ENCODE results near the gene CTDSP2. TPM values are rescaled to one million over a fixed set of nuclear protein-coding genes. Genes with fewer than 3 reads are reported as not detected.
"Not testable (repeated sequence)": the region's sequence is repeated elsewhere in the genome, so short reads cannot be mapped to it uniquely, and the experiment has no call there.

The CTDSP2 gene
- total RNA-seq, 2 donors from 2014 or later, result 68.5 to 113 TPM

DNA sequence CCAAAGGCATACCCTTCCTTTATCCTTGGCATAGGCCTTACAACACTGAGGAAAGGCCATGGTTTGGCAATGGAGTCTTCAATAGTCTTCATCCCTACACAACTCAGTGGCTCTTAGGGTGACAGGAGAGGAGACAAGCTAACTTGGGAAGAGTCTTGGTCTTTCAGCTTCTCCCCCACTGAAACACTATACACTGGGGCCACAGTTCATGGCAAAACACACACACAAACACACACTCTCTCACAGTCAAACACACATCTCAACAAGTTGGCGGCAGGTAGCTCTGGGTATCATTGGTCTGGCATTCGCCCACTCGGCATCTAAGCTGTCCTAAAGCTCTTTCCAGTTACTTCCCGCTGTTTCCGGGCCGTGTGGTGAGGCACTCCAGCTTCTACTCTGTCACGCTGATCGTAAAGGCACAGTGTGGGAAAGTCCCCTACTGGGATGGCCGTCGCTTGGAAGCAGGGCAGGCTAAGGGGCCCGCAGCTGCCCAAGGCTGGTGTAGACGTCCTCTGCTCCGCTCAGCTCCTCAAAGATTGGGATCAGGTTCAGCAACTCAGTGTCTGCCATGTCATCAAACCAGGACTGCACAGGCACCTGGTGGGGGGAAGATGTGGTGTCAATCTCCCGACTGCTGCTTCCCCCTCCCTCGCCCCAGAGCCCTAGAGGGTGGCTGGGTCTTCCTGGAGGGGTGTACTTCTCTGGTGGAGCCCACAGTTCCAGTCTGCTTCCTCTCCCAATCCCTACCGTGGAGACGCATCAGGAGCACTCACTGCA lies 23.2 kb downstream of the CTDSP2 start:
- H3K4me3 Mint-ChIP-seq, result no peak overlapping the region
- H3K9me3 Mint-ChIP-seq, result no peaks in the 10 kb centered on the region
- H3K27me3 Mint-ChIP-seq, result no peaks in the 10 kb centered on the region
- H3K27ac Mint-ChIP-seq, result peak overlapping the region; percentile 43
- peaks cover 5% of the 10 kb centered on the region for H3K4me1 Mint-ChIP-seq
- H3K36me3 Mint-ChIP-seq (ENCODE audit: low read depth), result peaks cover 89% of the 10 kb centered on the region
- ATAC-seq (replicated peaks), result peak; percentile 7

DNA sequence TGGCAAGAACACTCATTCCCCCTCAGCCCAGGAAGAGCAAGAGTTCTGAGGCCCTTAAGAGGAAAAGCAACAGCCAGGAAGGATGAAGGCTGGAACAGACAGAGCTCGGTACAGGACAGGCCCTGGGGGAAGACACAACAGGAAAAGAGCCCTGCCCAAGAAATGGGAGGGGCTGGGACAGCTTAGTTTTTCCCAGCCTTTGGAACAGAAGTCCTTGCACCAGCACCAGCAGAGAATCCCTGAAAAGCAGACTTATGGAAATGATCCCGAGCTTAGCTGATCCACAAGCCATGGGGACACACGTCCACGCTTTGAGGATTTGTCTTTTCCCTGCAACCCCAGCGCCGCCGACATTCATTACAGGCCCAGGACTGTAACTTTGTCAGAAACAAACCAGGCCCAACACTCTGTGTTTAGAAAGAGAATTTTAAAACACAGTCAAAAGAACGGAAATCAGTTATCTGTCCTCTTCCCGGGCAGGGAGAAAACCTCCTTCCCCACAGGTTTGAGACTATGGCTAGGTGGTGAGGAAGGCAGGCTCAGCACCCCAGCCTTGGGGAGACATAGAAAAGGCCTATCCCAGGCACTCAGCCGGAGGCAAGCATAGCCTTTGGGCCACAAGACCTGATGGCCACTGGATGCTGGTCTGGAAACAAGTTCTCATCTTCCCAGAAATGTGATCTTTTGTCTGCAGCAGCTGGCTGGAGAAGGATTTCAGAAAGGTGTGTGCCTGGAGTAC lies 24.0 kb downstream of the CTDSP2 start:
- no peaks in the 10 kb centered on the region for H3K9me3 Mint-ChIP-seq
- H3K27ac Mint-ChIP-seq, result no peak overlapping the region
- peaks cover 5% of the 10 kb centered on the region for H3K4me1 Mint-ChIP-seq
- H3K27me3 Mint-ChIP-seq, result no peaks in the 10 kb centered on the region
- no peak for ATAC-seq (replicated peaks)
- peaks cover 82% of the 10 kb centered on the region for H3K36me3 Mint-ChIP-seq (ENCODE audit: low read depth)
- no peak overlapping the region for H3K4me3 Mint-ChIP-seq

DNA sequence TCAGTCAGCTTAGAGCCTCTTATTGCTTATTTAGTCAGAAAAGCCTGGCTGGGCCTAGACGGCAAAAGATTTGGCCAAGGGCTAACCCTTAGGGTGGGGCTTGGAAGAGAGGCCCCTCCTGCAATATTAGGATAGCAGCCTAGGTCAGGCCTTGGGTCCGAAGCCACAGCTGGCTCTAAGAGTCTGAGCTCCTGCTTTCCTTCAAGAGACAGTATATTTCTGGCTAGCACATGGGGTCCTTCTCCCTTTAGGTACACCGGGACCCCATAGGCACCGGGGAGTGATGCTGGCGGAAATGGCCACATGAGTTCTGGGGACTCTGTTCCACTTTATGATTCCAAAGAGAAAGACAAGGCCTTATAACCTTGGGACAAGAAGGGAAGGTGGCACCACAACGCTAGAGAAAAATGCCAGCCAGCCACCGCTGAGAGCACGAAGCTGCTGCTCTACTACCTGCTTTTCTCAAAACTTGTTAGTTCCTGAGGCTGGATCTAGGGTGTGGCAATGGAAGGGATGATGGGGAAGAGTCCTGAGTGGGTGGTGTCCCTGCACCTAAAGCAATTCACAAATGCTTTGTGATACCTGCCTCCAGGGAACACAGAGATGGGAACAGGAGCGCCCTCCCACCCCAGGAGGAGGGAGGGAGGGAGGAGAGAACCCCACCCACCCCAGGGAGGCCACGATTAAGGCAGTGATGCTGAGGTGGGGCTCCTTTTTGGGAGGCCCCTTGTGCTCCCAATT lies 24.9 kb downstream of the CTDSP2 start:
- H3K4me1 Mint-ChIP-seq, result peaks cover 5% of the 10 kb centered on the region
- peak overlapping the region; percentile 36 for H3K27ac Mint-ChIP-seq
- no peaks in the 10 kb centered on the region for H3K9me3 Mint-ChIP-seq
- no peak overlapping the region for H3K4me3 Mint-ChIP-seq
- no peaks in the 10 kb centered on the region for H3K27me3 Mint-ChIP-seq
- no peak for ATAC-seq (replicated peaks)
- H3K36me3 Mint-ChIP-seq (ENCODE audit: low read depth), result peaks cover 73% of the 10 kb centered on the region

DNA sequence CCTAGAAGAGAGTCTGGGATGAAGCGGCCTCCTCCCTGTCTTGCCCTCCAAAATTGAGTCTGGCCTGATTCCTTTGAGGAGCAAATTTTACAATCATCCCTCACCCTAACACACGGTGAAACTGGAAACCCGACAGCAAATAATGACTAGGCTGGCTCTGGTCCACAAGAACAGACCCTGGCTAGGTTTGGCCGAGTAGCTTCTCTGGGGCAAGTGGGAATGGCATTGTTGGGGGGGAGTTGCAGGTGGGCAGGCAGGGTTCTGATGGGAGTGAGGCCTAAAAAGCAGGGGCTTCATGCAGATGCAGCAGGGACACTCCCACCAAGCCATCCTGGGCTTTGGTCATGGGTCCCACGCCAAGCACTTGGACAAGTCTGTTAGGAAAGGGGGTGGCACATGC lies 25.5 kb downstream of the CTDSP2 start:
- Mint-ChIP-seq H3K27ac (peak overlapping the region; percentile 36), H3K36me3 (ENCODE audit: low read depth) (peaks cover 66% of the 10 kb centered on the region)
- not testable (repeated sequence) for H3K4me3 Mint-ChIP-seq; H3K27me3 Mint-ChIP-seq; H3K9me3 Mint-ChIP-seq; ATAC-seq (replicated peaks); H3K4me1 Mint-ChIP-seq

DNA sequence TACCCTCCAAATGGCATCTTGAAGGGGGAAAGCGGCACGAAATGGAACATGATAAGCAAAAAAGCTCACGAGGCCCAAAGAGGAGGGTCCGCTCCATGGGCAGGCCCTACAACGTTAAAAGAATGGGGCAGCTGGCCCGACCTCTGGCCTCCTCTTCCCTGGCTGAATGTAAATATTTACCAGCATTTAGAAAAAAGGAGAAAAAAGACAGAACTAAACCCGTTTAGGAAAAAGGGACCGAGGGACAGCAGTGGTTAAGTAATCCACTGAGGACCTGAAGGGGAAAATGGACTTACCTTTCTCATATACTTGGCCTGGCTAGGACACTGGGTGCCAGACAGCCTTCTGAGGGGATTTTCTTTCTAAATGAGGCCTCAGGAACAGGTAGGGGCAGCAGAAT lies 26.4 kb downstream of the CTDSP2 start:
- H3K27ac Mint-ChIP-seq; H3K9me3 Mint-ChIP-seq; H3K27me3 Mint-ChIP-seq; H3K4me1 Mint-ChIP-seq; ATAC-seq (replicated peaks); H3K4me3 Mint-ChIP-seq: not testable (repeated sequence)
- peaks cover 57% of the 10 kb centered on the region for H3K36me3 Mint-ChIP-seq (ENCODE audit: low read depth)

DNA sequence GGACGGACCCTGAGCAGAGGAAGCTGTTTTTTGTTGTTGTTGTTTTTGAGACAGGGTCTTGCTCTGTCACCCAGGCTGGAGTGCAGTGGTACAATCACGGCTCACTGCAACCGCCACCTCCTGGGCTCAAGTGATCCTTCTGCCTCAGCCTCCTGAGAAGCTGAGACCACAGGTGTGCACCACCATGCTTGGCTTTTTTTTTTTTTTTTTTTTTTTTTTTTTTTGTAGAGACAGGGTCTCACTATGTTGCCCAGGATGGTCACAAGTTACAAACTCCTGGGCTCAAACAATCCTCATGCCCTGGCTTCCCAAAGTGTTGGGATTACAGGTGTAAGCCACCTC lies 28.6 kb downstream of the CTDSP2 start:
- not testable (repeated sequence) for H3K27ac Mint-ChIP-seq, H3K9me3 Mint-ChIP-seq, H3K27me3 Mint-ChIP-seq

DNA sequence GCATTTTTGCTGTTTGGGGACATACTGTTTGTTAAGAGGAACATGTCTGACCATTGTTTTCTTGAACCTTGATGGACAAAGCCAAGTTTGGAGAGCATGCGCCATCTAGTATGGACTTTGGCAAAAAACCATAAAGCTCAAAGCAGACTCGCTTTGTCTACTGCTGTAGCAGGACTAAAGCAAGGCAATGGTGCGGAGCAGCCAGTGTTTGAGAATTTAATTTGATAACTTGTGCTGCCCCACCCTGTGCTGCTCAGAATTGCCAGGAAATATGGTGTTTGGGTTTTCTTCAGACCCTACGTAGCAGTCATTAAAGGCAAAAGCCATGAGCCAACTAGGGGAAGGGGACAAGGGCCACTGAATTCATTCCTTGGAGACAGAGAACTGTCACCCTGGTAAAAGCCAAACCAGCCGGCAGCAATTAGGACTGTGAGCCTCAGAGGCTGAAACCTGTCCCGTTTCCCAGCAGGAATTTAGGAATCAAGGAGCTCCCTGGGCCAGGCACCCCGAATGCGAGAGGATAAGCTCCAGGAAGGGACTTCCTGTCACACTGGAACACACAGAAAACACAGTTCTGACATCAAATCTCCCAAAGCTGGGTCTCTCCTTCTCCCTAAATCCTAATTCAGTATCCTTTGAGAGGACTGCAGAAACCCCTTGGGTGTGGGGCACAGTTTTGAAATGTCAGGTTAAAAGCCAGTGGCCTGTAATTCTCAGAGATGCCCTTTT lies 29.1 kb downstream of the CTDSP2 start:
- Mint-ChIP-seq H3K4me3 (no peak overlapping the region), H3K36me3 (ENCODE audit: low read depth) (peaks cover 31% of the 10 kb centered on the region), H3K9me3 (no peaks in the 10 kb centered on the region), H3K27me3 (no peaks in the 10 kb centered on the region), H3K27ac (no peak overlapping the region), H3K4me1 (peaks cover 5% of the 10 kb centered on the region)
- ATAC-seq (replicated peaks), result no peak

More for the DNA sequence above, 28.6 kb downstream of the CTDSP2 start:
- H3K36me3 Mint-ChIP-seq (ENCODE audit: low read depth), result peaks cover 37% of the 10 kb centered on the region
- H3K4me3 Mint-ChIP-seq; ATAC-seq (replicated peaks); H3K4me1 Mint-ChIP-seq: not testable (repeated sequence)

DNA sequence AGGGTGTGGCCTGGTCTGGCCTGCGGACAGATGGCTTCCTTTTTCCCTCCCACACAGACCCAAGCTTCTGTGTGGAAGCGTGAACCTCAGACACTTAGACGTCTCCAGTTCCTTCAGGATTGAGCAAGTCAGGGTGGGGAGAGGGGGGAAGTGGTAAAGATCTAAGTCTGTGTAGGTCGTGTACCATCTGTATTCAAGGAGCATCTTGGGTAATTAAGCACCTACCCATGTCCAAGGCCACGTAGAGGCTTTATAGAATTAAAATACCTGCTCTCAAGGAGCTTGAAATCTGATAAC lies 29.7 kb downstream of the CTDSP2 start:
- Mint-ChIP-seq H3K27ac (no peak overlapping the region), H3K9me3 (no peaks in the 10 kb centered on the region), H3K27me3 (no peaks in the 10 kb centered on the region), H3K4me3 (no peak overlapping the region), H3K36me3 (ENCODE audit: low read depth) (peaks cover 25% of the 10 kb centered on the region), H3K4me1 (peaks cover 5% of the 10 kb centered on the region)
- ATAC-seq (replicated peaks), result no peak

DNA sequence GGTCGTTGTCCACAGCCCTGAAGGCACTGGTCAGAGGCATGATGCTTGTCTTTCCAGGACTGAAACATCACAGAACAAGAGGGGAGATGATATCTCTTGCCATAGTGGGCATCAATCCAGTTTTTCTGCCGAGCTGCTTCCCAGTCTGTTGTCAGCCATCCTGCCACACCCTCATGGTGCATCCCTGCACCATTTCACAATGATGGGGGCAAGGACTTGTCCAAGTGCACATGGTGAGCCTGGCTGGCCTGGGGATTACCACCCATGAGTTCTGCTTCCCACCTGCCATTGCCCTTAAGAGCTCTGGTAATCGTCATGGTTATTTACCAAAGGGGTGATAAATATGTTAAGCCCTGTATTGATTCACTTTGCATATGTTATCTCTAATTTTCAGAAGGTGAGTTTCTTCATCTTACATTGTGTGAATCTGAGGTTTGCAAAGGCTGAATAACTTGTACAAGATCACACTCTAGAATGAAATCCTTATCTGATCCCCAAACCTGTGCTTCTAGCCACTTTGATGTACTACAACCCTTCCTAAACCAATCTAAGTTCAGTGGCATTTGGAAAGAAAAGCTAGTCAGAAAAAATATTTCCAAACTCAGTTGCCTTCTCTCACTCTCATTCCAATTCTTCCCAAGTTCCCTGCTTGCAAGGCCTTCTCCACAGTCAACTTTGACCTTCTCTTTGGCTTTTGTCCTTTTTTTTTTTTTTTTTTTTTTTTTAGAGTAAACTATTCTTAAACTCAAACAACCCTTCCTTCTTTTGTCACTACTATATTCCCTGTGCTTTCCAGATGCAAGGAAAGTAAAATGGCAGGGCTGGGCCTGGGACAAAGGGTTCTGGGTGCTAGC lies 30.3 kb downstream of the CTDSP2 start:
- no peak for ATAC-seq (replicated peaks)
- Mint-ChIP-seq H3K27me3 (no peaks in the 10 kb centered on the region), H3K36me3 (ENCODE audit: low read depth) (peaks cover 19% of the 10 kb centered on the region), H3K4me3 (no peak overlapping the region), H3K9me3 (no peaks in the 10 kb centered on the region), H3K27ac (no peak overlapping the region), H3K4me1 (peaks cover 5% of the 10 kb centered on the region)

DNA sequence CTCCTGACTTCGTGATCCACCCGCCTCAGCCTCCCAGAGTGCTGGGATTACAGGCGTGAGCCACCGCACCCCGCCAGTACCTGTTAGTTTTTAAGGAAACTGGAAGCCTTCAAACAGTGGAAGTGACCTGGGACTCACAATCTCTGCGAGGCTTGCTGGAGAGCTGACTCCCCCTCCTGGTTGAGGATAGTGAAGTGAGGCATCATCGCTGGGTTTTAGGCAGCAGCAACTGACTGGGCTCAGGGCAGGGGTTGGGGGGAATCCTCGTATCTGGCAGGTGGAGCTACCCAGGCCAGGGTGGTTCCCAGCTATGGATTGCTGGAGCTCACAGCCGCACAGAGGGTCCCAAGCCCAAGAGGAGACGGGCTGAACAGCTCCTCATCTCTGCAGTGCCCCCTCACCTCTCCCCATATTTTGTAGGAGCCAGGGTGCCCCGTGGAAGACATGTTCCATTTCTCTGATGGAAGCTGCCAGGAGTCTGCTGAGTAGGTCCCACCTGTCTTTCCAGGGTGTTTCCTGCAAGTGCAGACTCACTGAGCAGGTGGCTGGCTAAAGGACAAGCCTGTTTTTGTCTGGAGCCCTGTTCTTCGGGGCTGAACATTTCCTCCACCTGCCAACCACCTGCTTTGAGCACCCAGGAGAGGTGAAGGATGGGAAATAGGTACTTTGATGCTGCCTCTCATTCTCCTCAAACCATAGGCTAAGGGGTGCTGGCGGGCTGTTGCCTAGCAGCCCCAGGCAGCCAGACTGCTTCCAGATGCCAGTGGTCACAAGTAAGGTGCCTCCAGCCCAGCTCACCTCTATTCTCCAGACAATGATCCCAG lies 31.1 kb downstream of the CTDSP2 start:
- Mint-ChIP-seq H3K27me3 (no peaks in the 10 kb centered on the region), H3K27ac (no peak overlapping the region), H3K4me3 (no peak overlapping the region), H3K36me3 (ENCODE audit: low read depth) (peaks cover 12% of the 10 kb centered on the region), H3K9me3 (no peaks in the 10 kb centered on the region), H3K4me1 (peaks cover 5% of the 10 kb centered on the region)
- no peak for ATAC-seq (replicated peaks)

DNA sequence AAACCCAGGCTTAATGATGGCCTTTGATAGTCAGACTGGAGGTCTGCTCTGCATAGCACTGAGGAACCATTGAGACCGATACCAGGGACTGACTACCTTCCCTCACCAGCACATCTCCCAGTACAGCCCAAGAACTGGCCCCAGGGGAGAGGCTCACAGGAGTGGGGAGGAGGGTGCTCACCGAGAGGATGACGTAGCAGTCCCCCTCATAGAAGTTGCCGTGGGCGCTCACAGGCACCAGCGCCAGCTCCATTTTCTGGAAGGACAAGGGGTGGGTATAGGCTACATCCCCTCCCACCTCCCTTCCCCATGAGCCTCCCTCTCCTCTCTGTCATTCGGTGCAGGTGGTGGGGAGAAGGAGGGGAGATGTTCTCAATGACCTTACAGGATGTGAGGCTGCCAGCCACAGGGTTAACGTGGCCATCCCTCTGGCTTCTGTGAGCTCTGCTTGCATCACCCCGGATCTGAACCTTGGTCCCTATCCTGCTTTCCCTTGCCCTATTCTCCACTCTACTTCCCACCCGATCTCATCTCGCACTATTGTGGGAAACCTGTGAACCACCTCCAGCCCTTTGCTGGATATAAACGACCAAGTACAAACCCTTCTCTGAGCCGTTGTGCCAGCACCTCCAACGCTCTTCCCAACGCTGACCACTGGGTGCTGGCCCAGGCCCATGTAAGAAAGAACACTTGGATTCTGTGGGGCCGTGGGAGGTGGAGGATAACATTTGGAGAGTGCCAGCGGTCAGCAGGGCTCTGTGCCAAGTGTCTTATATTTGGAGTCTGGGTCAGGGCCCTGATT lies 32.4 kb downstream of the CTDSP2 start:
- Mint-ChIP-seq H3K9me3 (no peaks in the 10 kb centered on the region), H3K27me3 (no peaks in the 10 kb centered on the region), H3K4me3 (no peak overlapping the region), H3K27ac (peak overlapping the region; percentile 35), H3K36me3 (ENCODE audit: low read depth) (peaks cover 9% of the 10 kb centered on the region), H3K4me1 (peaks cover 5% of the 10 kb centered on the region)
- no peak for ATAC-seq (replicated peaks)

DNA sequence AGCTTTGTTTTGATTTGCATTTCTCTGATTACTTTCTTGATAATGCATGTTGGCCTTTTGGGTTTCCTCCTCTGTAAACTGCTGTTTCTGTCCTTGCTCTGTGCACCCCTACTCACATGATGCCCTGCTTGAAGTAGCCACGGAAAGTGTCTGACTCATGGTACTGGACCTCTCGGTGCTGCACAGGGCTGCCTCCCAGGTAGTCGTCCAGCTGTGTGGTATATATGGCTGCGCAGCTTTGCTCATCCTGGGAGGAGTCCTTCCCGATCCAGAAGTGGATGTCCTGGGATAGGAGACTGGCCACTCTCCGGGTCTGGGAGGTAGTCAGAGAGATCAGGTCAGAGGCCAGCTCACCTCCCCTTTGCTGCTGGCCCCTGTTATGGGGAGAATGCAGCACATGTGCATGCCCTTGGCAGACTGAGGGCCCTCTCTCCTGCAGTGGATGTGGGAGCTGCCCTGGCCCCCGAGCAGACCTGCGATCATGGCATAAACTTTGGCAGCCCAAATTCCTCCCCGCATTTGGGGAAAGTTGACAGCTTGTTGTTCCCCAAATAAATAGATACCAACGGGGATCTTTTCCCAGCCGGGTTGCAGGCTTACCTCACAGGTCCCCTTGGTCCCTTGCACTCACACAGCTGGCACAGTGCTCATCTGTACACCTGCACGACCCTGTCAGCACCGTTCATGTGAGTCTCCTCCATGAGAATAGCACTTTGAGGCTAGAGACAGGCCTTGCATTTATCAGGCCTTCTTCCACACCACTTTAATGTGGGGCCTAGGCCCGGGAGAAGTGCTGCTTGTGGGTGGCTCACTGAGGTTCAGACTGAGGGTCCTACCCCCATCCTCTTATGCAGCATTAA lies 33.2 kb downstream of the CTDSP2 start:
- no peaks in the 10 kb centered on the region for H3K27me3 Mint-ChIP-seq
- ATAC-seq (replicated peaks), result no peak
- peaks cover under 1% of the 10 kb centered on the region for H3K36me3 Mint-ChIP-seq (ENCODE audit: low read depth)
- H3K27ac Mint-ChIP-seq, result no peak overlapping the region
- H3K9me3 Mint-ChIP-seq, result no peaks in the 10 kb centered on the region
- H3K4me3 Mint-ChIP-seq, result no peak overlapping the region
- H3K4me1 Mint-ChIP-seq, result peaks cover under 1% of the 10 kb centered on the region
